Spinal cord (tissue), 10 donors: Measurements from ENCODE around the gene MED6. TPM values are rescaled to one million over a fixed set of nuclear protein-coding genes. Genes with fewer than 3 reads are reported as not detected.
A peak's percentile ranks its signal among the peaks of the same experiment; 100 is the strongest.

Source experiments
- DNase-seq, 6 donors: peaks; one replicate each; pipeline versions ENCODE4 v3.0.0 to v3.0.0-alpha.2; 2013 to 2015; ENCODE audit warnings: low spot score in 6 of 6, low read depth in 4 of 6
- H3K27ac ChIP-seq: one replicate; pipeline ENCODE4 v1.5.1; 2013; ENCODE audit warnings: low read depth, low read length, control low read depth
- H3K27me3 ChIP-seq: one replicate; pipeline ENCODE4 v1.6.1; 2013; ENCODE audit warnings: low read length; ENCODE audit not compliant: control insufficient read depth, insufficient read depth
- H3K36me3 ChIP-seq: one replicate; pipeline ENCODE4 v1.6.1; 2013; ENCODE audit warnings: low read length; ENCODE audit not compliant: control insufficient read depth, insufficient read depth
- H3K4me1 ChIP-seq: one replicate; pipeline ENCODE4 v1.6.1; 2013; ENCODE audit warnings: low read length; ENCODE audit not compliant: control insufficient read depth, insufficient read depth
- H3K4me3 ChIP-seq: one replicate; pipeline ENCODE4 v1.5.1; 2013; ENCODE audit warnings: low read depth, low read length, control low read depth
- H3K9me3 ChIP-seq: one replicate; pipeline ENCODE4 v1.6.1; 2013; ENCODE audit warnings: low read length; ENCODE audit not compliant: control insufficient read depth, insufficient read depth
- WGBS: methylation state at CpG from one replicate; pipeline ENCODE4 v1.1.5; 2013; ENCODE audit warnings: missing lambda C conversion rate; ENCODE audit not compliant: insufficient coverage; 5-methylcytosine and 5-hydroxymethylcytosine counted together
- polyA plus RNA-seq, 2 donors: library from polyadenylated mRNA; unstranded; fragments of 120-200 nt; gene quantifications; one replicate each; pipeline ENCODE4 v1.2.1, GENCODE V29; 2013; ENCODE audit not compliant: insufficient read length in 2 of 2
- total RNA-seq, 2 donors: library from RNA; depleted of rRNA in 1 of 2; stranded (reverse); fragments of 120-200 nt in 1 of 2; fragments of >200 nt in 1 of 2; gene quantifications; one replicate each; pipeline versions ENCODE4 v1.2.3 to v1.2.4, GENCODE V29; 2013 to 2014
- donor health status: healthy.

Gene MED6
- total and polyA plus RNA-seq, 4 donors = 29.4 to 57.1 (median 37.1) TPM

DNA sequence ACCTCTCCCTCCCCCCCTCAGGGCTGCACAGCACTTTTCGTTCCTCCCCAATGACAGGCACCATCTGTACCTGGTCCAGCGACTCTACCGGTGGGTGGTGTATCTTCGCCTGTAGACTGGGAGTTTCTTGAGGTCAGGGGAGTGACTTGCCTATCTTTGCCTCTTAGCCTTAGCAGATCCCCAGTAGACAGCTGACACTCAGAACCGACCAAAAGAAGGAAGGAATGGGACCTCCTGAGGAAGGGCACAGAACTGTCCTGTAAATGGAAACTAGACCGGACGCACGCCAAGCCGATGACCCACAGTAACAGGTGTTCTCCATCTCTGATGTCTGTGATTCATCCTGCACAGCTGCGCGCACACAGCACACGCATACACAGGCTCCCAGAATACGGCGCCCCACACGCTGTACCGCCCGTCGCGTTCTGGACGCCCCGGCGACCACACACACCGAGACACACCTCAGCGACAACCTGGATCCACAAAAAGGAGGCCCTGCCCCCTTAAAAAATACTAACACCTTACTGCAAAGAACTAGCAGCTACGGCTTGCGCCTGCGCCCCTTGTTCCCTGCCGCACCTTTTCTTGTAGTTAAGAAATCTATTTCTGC lies 40.6 kb upstream of the MED6 start:
- DNase-seq = no peak
- no peaks in the 10 kb centered on the region for H3K36me3 ChIP-seq
- H3K27me3 ChIP-seq = peaks cover 6% of the 10 kb centered on the region
- H3K4me1 ChIP-seq = peaks cover 31% of the 10 kb centered on the region
- H3K4me3 ChIP-seq = peak overlapping the region; percentile 41
- H3K9me3 ChIP-seq = no peaks in the 10 kb centered on the region
- no peak overlapping the region for H3K27ac ChIP-seq
- 0% methylated on average over 24 of the region's 28 CpGs for WGBS

DNA sequence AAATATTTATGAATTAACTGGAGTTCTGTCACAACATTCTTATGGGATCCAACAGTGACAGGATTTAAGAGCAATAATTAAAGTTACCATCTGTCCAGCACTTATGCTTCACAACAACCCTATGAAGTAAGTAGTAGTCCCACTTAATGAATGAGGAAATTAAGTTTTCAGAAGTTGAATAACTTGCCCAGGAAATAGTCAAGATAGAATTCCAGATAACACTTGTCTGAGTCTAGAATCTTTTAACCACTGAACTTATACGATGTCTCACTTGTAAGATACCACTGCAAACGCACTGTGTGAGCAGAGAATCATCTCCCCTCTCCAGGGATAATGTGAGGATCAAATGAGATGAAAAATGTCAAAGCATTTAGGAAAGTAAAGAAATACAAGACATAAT lies 38.0 kb upstream of the MED6 start:
- Histone ChIP-seq H3K36me3 (no peaks in the 10 kb centered on the region), H3K27me3 (peaks cover 6% of the 10 kb centered on the region), H3K4me1 (peaks cover 14% of the 10 kb centered on the region), H3K27ac (no peak overlapping the region), H3K4me3 (no peak overlapping the region), H3K9me3 (no peaks in the 10 kb centered on the region)
- no peak for DNase-seq
- WGBS = no CpG with 5 or more reads among the region's 2 CpGs

DNA sequence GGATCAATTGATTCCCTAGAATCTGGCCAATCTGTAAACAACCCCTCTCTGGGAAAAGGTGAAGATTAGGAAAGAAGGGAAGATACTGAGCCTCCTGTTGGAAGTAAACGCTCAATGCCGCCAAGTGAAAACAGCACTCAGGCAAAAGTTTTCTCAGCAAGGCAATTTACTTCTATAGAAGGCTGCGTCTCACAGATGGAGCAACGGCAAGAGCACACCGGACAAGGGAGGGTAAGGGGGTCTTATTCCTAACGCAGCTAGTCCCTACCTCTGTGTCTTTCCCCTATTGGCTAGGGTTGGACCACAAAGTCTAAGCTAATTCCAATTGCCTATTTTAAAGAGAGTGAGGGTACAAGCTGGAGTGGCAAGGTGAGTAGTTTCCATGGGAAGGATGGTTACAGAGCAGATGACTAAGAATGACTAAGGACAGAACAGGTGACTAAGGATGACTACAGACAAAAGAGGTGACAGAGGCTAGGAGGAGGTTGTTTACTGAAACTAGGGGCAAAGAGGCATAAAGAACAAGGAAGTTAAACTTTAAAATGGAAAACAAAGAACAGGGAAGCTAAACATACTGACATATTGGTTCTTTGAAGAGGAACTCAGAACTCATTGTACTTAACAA lies 35.6 kb upstream of the MED6 start:
- Histone ChIP-seq H3K27me3 (peaks cover 4% of the 10 kb centered on the region), H3K4me1 (peaks cover 3% of the 10 kb centered on the region), H3K9me3 (no peaks in the 10 kb centered on the region), H3K36me3 (no peaks in the 10 kb centered on the region), H3K4me3 (no peak overlapping the region), H3K27ac (no peak overlapping the region)
- WGBS = 93% methylated on average over 5 of the region's 6 CpGs
- no peak for DNase-seq

DNA sequence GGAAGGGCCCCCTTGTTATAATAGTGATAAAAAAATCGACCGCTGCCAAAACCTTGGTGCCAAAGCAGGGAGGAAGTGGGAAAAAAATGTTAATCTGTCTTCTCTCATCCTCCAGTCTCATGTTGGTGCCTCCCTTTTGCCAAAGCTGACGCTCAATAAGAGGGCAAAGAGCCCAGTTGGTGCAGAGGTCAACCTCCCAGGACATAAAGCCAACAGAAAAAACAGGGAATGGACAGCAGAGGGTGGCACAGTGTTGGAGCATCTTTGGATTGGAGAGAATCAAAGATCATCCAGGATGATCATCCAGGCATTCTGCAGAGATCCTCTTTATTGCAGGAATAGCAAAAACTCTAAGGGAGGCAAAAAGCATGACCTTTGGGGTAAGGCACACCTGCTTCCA lies 31.5 kb upstream of the MED6 start:
- Histone ChIP-seq H3K36me3 (no peaks in the 10 kb centered on the region), H3K4me3 (no peak overlapping the region), H3K4me1 (no peaks in the 10 kb centered on the region), H3K27ac (no peak overlapping the region), H3K27me3 (no peaks in the 10 kb centered on the region), H3K9me3 (no peaks in the 10 kb centered on the region)
- 80% methylated on average over 1 of the region's 3 CpGs for WGBS
- no peak for DNase-seq

DNA sequence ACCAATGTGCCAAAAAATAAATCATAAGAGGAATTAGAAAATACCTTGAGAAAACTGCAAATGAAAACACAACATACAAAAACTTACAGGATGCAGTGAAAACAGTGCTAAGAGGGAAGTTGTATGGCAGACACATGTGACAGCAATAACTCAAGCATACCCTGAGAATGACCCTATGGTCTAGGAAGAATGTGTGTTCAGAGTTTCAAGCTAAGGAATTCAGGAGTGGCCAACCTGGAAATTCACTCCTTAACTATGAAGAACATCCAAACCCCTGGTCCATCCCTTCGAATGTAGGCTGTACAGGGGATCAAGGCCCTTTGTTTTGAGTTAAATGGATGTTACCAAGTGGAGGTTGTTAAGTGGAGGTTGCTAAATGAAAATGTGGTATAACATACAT lies 24.5 kb upstream of the MED6 start:
- H3K4me3 ChIP-seq = no peak overlapping the region
- no peak overlapping the region for H3K27ac ChIP-seq
- WGBS = no CpG with 5 or more reads among the region's 1 CpG
- H3K4me1 ChIP-seq = no peaks in the 10 kb centered on the region
- H3K27me3 ChIP-seq = no peaks in the 10 kb centered on the region
- DNase-seq = no peak
- H3K9me3 ChIP-seq = peaks cover 2% of the 10 kb centered on the region
- H3K36me3 ChIP-seq = no peaks in the 10 kb centered on the region

DNA sequence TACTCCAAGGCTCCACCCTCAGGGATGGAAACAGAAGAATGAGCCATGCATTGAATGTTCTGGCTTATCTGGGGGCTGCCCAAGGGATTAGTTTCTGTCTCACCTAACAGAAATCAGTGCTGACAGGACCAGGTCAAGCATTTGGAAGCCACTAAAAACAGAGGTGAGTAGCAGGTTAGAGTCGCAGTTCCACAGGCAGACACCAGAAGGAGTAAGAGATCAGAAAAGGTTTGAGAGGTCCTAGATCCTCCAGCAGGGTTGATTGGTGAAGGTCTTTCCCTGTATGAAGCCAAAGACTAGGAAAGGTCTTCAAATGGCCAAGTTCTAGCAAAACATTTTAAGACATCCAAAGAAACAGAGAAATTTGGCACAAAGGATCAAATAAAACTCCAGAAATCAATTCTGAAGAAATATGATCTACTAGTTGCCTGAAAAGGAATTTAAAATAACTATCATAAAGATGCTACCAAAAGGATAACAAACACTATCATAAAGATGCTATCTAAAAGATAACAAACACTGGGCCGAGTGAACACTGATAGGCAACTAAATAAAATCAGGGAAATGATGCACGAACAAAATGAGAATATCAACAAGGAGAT lies 21.8 kb upstream of the MED6 start:
- Histone ChIP-seq H3K36me3 (no peaks in the 10 kb centered on the region), H3K4me1 (no peaks in the 10 kb centered on the region), H3K27ac (no peak overlapping the region), H3K4me3 (no peak overlapping the region), H3K9me3 (peaks cover 2% of the 10 kb centered on the region), H3K27me3 (no peaks in the 10 kb centered on the region)
- peak in 1 of 6 donors; percentile 22 for DNase-seq
- WGBS = 8% methylated on average over 1 of the region's 3 CpGs

DNA sequence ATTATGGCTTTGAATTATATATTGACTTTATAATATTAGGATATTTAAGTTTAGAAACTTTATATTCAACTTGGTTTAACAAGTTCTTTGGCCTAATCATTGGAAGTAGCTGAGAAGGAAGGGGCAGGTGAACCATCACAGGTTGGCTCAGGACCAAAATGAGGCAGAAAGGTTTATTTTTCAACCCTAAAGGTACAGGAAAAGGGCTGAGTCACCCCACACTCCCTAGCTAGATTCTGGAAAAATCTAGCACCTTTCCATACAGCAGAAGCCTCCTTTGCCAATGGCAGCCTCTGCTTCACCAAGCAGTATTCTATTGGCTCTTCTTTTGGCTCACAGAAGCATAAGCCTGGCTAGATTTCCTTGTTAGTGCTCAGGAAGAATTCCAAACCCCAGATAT lies 19.3 kb upstream of the MED6 start:
- Histone ChIP-seq H3K27me3 (no peaks in the 10 kb centered on the region), H3K36me3 (no peaks in the 10 kb centered on the region), H3K4me3 (no peak overlapping the region), H3K27ac (no peak overlapping the region), H3K9me3 (no peaks in the 10 kb centered on the region), H3K4me1 (no peaks in the 10 kb centered on the region)
- DNase-seq = no peak

DNA sequence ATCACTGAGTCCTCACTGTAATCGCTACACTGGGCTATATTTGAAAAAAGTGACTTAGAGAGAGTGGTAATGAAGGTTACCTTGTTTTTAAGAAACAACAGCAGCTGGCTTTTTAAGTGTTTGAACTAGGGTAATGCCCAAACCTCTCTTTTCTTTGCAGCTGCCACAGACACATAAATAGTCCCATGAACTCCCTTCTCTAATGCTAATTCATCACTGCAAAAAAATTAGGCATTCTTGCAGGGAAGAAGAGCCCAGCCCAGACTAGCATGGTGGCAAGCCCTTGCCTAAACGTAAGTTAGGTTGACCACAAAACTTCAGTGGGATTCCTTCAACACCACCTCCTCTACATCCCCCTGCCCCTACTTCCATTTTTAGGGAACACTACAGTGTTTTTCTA lies 17.9 kb upstream of the MED6 start:
- H3K27me3 ChIP-seq = no peaks in the 10 kb centered on the region
- no peaks in the 10 kb centered on the region for H3K4me1 ChIP-seq
- no peaks in the 10 kb centered on the region for H3K36me3 ChIP-seq
- no peak overlapping the region for H3K4me3 ChIP-seq
- DNase-seq = no peak
- no peaks in the 10 kb centered on the region for H3K9me3 ChIP-seq
- no CpG with 5 or more reads among the region's 2 CpGs for WGBS
- no peak overlapping the region for H3K27ac ChIP-seq

DNA sequence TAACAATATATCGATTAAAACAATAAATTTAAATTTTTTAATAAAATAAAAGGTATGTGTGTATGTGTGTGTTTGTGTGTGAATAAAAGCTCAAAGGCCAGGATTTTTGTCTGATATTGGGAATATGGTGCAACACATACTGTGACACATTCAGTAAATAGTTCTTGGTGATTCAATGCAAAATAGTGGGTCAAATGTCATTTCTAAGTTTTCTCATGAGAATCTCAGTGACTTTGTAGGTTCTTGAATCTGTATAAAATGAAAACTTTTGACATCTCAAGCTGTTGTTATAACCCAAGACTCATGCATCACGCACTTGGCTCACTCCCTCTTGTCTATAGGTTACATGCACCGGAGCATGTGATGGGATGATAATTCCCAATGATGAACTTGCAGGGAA lies 16.2 kb upstream of the MED6 start:
- H3K27ac ChIP-seq = no peak overlapping the region
- no peaks in the 10 kb centered on the region for H3K4me1 ChIP-seq
- no peaks in the 10 kb centered on the region for H3K36me3 ChIP-seq
- WGBS = no CpG with 5 or more reads among the region's 3 CpGs
- H3K9me3 ChIP-seq = no peaks in the 10 kb centered on the region
- DNase-seq = no peak
- no peak overlapping the region for H3K4me3 ChIP-seq
- no peaks in the 10 kb centered on the region for H3K27me3 ChIP-seq

DNA sequence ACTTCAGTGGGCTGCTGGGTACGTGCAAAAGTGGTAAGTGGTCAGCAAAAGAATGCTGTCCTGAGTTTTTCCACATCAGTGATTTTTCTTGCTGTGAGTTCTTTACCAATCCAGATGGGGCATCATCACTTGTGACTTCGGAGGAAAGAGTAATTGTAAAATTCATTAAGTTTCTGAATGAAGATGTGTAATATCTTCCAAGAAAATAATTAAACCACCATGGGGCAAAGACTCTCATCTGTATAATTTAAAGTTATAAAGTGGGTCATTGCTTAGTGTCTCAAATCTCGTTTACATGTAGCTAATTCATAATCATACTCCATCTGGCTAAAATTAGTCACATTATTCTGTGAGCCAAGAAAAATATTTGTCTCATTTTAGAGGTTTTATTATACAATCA lies 10.8 kb upstream of the MED6 start:
- peak in 2 of 6 donors; percentile 5 to 56 for DNase-seq
- Histone ChIP-seq H3K4me3 (no peak overlapping the region), H3K9me3 (no peaks in the 10 kb centered on the region), H3K4me1 (no peaks in the 10 kb centered on the region), H3K27ac (no peak overlapping the region), H3K36me3 (no peaks in the 10 kb centered on the region), H3K27me3 (no peaks in the 10 kb centered on the region)
- 60% methylated on average over 1 of the region's 3 CpGs for WGBS
